T-helper 2 cell treated with Interferon-gamma antibody and Interleukin-4, amounts not matched to agents 100 ng/mL and 5 ng/mL, for 36 hours (primary cell): ENCODE data around the gene SORCS2. TPM values are rescaled to one million over a fixed set of nuclear protein-coding genes. Genes with fewer than 3 reads are reported as not detected.

Source experiments
- intact Hi-C: fragments of 100-400 bp; cut with micrococcal nuclease; formaldehyde crosslinking; loops from one replicate; pipeline ENCODE4 v1.15.1; 2023
- total RNA-seq: library from RNA; stranded (reverse); gene quantifications from 2 replicates; pipeline ENCODE4 v1.2.3, GENCODE V29; 2022

The SORCS2 gene
- total RNA-seq, 1 donor from 2014 or later: 0.05 TPM

- intact Hi-C loops: no loop called here
These were observed 574.5 kb downstream of the SORCS2 start for GRCh38 chr4:7766661-7767345.

GRCh38 chr4:7767526-7767925, 575.2 kb downstream of the SORCS2 start:
- intact Hi-C loops: no loop called here

- intact Hi-C loops: no loop called here
These were observed 575.6 kb downstream of the SORCS2 start for GRCh38 chr4:7767966-7768365.

- intact Hi-C loops: no loop called here
These were observed 576.4 kb downstream of the SORCS2 start for GRCh38 chr4:7768736-7769135.

- intact Hi-C loops: loop anchor here (1.0 kb wide), 1 partner anchor 33 kb away; no protein-coding TSS in a partner anchor
These were observed 577.3 kb downstream of the SORCS2 start for GRCh38 chr4:7769396-7770223.

- intact Hi-C loops: loop anchor here (1.0 kb wide), 1 partner anchor 32 kb away; no protein-coding TSS in a partner anchor
These were observed 578.1 kb downstream of the SORCS2 start for GRCh38 chr4:7770224-7771050.

- intact Hi-C loops: no loop called here
These were observed 578.7 kb downstream of the SORCS2 start for GRCh38 chr4:7771056-7771455.

GRCh38 chr4:7771541-7772507, 579.5 kb downstream of the SORCS2 start:
- intact Hi-C loops: no loop called here

- intact Hi-C loops: no loop called here
These were observed 580.5 kb downstream of the SORCS2 start for GRCh38 chr4:7772711-7773385.

- intact Hi-C loops: no loop called here
These were observed 581.3 kb downstream of the SORCS2 start for GRCh38 chr4:7773401-7774180.

GRCh38 chr4:7774301-7775294, 582.3 kb downstream of the SORCS2 start:
- intact Hi-C loops: no loop called here

- intact Hi-C loops: no loop called here
These were observed 583.1 kb downstream of the SORCS2 start for GRCh38 chr4:7775396-7775795.

- intact Hi-C loops: no loop called here
These were observed 584.8 kb downstream of the SORCS2 start for GRCh38 chr4:7777017-7777710.

GRCh38 chr4:7777871-7778509, 585.7 kb downstream of the SORCS2 start:
- intact Hi-C loops: no loop called here

- intact Hi-C loops: no loop called here
These were observed 586.4 kb downstream of the SORCS2 start for GRCh38 chr4:7778510-7779431.

GRCh38 chr4:7779432-7779768, 587.1 kb downstream of the SORCS2 start:
- intact Hi-C loops: no loop called here
